Left ventricle myocardium inferior (tissue), 1 donor: ENCODE results near the gene FHIT. TPM values are rescaled to one million over a fixed set of nuclear protein-coding genes. Genes with fewer than 3 reads are reported as not detected.

Source experiments
- DNase-seq: peaks from one replicate; pipeline ENCODE4 v3.0.0-alpha.2; 2020
- H3K27ac ChIP-seq: fragments of 200-600 bp; replicated peaks from 2 replicates; pipeline ENCODE4 v1.8.0; 2021
- H3K27me3 ChIP-seq: fragments of 200-600 bp; 2 replicates; pipeline ENCODE4 v1.8.0; 2021; ENCODE audit warnings: low read depth
- H3K36me3 ChIP-seq: fragments of 200-600 bp; 2 replicates; pipeline ENCODE4 v1.8.0; 2021
- H3K4me1 ChIP-seq: fragments of 200-600 bp; 2 replicates; pipeline ENCODE4 v1.8.0; 2021
- H3K4me3 ChIP-seq: fragments of 200-600 bp; 2 replicates; pipeline ENCODE4 v1.8.0; 2021; ENCODE audit warnings: mild to moderate bottlenecking, moderate library complexity
- H3K9me3 ChIP-seq: fragments of 200-600 bp; replicated peaks from 2 replicates; pipeline ENCODE4 v1.8.0; 2021
- intact Hi-C: fragments of 100-400 bp; cut with micrococcal nuclease; formaldehyde crosslinking; loops from one replicate; pipeline ENCODE4 v1.11.0; 2022
- total RNA-seq: library from RNA; stranded (reverse); fragmentation: NEBNext Ultra II Directional; extraction: Animal tissue kit (Norgen Biotek cat#: 25700); gene quantifications from one replicate; pipeline ENCODE4 v1.2.1, GENCODE V29; 2021
- TF ChIP-seq, protein P1 (sequence below): fragments of 200-600 bp; IDR thresholded peaks from 2 replicates; pipeline ENCODE4 v1.8.0; 2021; ENCODE audit warnings: antibody characterized with exemption, mild to moderate bottlenecking, borderline replicate concordance
- donor health status: DM: no; HTN: yes; CAD: no; lungs with severe emphysema.

FHIT gene
- total RNA-seq, 1 donor from 2014 or later: 16.0 TPM

DNA sequence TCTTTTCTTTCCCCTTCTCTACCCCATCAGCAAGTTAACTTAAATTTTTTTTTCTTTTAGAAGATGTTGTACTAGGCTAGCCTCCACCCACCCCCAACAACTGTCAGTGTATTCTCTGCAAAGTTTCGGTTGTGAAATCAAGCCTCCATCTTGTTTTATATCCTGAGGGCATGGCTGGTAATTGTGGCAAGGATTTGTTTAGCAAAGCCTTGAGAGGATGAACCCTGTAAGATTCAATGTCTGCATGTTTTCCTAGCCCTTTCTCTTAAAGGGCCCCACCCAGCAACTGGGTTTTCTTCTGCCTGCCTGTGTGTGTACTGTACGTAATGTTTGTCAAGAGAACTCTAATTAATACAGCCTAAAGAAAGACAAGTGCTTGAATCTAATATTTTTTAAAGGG is 475.3 kb downstream of the FHIT start:
- H3K27ac ChIP-seq: no peak overlapping the region
- H3K27me3 ChIP-seq: no peaks in the 10 kb centered on the region
- no peak for DNase-seq
- intact Hi-C loops: no loop called here
- no peaks in the 10 kb centered on the region for H3K4me1 ChIP-seq
- no peaks in the 10 kb centered on the region for H3K36me3 ChIP-seq
- peaks cover 27% of the 10 kb centered on the region for H3K9me3 ChIP-seq
- no peak overlapping the region for H3K4me3 ChIP-seq
- TF ChIP-seq, protein P1, sequence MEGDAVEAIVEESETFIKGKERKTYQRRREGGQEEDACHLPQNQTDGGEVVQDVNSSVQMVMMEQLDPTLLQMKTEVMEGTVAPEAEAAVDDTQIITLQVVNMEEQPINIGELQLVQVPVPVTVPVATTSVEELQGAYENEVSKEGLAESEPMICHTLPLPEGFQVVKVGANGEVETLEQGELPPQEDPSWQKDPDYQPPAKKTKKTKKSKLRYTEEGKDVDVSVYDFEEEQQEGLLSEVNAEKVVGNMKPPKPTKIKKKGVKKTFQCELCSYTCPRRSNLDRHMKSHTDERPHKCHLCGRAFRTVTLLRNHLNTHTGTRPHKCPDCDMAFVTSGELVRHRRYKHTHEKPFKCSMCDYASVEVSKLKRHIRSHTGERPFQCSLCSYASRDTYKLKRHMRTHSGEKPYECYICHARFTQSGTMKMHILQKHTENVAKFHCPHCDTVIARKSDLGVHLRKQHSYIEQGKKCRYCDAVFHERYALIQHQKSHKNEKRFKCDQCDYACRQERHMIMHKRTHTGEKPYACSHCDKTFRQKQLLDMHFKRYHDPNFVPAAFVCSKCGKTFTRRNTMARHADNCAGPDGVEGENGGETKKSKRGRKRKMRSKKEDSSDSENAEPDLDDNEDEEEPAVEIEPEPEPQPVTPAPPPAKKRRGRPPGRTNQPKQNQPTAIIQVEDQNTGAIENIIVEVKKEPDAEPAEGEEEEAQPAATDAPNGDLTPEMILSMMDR: no peak

DNA sequence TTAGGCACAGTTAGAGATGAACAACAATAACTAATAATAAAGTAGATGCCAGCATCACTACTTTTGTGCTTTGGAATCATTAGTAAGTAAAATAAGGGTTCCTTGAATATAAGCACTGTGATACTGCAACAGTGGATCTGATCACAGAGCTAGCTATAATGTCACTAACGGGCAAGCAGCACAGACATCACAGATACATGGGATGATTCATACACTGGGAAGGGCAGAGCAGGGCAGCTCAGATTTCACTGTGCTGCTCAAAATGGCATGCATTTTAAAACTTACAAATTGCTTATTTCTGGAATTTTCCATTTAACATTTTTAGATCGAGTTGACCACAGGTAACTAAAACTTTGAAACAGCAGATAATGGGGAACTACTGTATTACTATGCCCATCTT is 476.6 kb downstream of the FHIT start:
- no peak overlapping the region for H3K4me3 ChIP-seq
- intact Hi-C loops: no loop called here
- DNase-seq: no peak
- H3K27ac ChIP-seq: no peak overlapping the region
- peaks cover 13% of the 10 kb centered on the region for H3K9me3 ChIP-seq
- no peaks in the 10 kb centered on the region for H3K4me1 ChIP-seq
- TF ChIP-seq, protein P1: no peak
- no peaks in the 10 kb centered on the region for H3K27me3 ChIP-seq
- no peaks in the 10 kb centered on the region for H3K36me3 ChIP-seq

DNA sequence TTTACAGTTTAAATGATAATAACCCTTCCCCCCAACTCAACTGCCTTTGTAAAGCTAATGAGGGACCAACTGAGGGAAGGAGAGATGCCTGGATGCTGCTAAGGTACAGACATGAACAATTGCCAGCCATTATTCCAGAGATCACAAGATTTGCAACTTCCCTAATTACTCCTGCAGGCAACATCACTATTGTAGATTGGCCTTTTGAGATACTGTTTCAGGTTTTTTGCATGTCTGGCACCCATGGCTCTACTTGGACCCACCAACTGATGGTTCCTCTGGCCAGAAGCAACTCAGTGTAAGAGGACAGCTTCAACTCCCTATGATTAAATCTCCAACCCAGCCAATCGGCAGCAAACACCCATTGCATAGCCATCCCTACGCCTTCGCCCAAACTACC is 478.7 kb downstream of the FHIT start:
- Histone ChIP-seq H3K27me3 (no peaks in the 10 kb centered on the region), H3K4me3 (no peak overlapping the region), H3K9me3 (peaks cover 12% of the 10 kb centered on the region), H3K36me3 (no peaks in the 10 kb centered on the region), H3K4me1 (no peaks in the 10 kb centered on the region), H3K27ac (no peak overlapping the region)
- intact Hi-C loops: no loop called here
- no peak for DNase-seq
- TF ChIP-seq, protein P1: no peak

DNA sequence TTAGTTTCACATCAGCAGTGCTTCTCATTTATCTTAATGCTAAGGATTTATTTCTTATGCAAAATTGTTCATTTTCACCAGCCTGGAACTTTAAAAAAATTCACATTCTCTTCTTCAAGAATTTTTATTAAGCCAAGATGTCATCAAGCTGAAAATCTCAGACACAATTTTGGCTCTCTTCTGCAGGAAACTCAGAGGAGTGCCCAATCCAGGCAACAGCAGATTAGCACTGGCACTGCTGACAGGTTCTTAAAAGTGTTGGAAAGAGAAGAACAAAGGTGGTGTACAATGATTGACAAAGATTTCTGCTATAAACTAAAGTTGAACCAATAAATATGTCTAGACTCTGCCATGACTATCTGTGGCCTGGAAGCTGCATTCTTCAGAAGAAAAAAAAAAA is 479.5 kb downstream of the FHIT start:
- Histone ChIP-seq H3K9me3 (peaks cover 12% of the 10 kb centered on the region), H3K27me3 (no peaks in the 10 kb centered on the region), H3K27ac (no peak overlapping the region), H3K4me1 (no peaks in the 10 kb centered on the region), H3K36me3 (no peaks in the 10 kb centered on the region), H3K4me3 (no peak overlapping the region)
- intact Hi-C loops: no loop called here
- no peak for DNase-seq
- TF ChIP-seq, protein P1: no peak

DNA sequence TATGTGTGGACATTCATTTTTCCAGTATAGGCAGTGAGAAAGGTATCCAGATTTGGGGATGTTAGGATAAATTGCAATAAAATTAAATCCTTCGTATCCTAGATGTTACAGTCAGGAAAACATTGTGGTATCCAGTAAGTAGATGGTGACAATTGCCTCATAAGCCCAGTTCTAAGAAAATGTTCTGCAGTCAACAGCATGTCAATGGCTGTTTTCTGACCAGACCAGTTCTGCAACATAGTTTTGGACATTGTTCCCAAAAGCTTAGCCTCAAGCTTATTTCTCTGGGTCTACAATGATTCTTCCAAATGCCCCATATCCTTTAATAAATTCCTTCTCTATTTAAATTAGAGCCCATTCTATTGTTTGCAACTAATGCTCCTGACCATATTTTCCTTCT is 480.7 kb downstream of the FHIT start:
- H3K27ac ChIP-seq: no peak overlapping the region
- no peaks in the 10 kb centered on the region for H3K4me1 ChIP-seq
- TF ChIP-seq, protein P1: no peak
- intact Hi-C loops: no loop called here
- H3K36me3 ChIP-seq: no peaks in the 10 kb centered on the region
- DNase-seq: no peak
- no peak overlapping the region for H3K4me3 ChIP-seq
- H3K27me3 ChIP-seq: no peaks in the 10 kb centered on the region
- peaks cover 5% of the 10 kb centered on the region for H3K9me3 ChIP-seq

DNA sequence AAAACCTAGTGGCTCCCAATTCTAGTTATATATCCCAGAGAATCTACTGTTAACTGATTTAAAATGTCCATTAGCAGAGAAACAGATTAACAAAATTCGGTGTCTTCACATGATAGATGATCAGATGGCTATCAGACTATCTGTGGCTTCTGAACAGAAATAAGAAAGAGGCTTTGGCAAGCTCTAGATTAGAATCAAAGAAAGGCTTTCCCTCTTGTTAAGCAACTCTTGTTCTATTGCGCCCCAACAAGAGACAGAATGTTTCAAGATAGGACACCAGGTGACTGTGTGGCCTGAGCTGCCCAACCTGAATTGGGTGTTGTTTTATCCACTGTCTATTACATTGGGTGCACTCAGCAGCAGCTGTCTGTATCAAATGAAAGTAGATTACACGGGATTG is 483.7 kb downstream of the FHIT start:
- TF ChIP-seq, protein P1: no peak
- intact Hi-C loops: no loop called here
- H3K27ac ChIP-seq: no peak overlapping the region
- H3K9me3 ChIP-seq: no peaks in the 10 kb centered on the region
- H3K4me3 ChIP-seq: no peak overlapping the region
- H3K36me3 ChIP-seq: no peaks in the 10 kb centered on the region
- DNase-seq: no peak
- no peaks in the 10 kb centered on the region for H3K4me1 ChIP-seq
- H3K27me3 ChIP-seq: no peaks in the 10 kb centered on the region
